ENCODE results near the gene CDH4. TPM values are rescaled to one million over a fixed set of nuclear protein-coding genes. Genes with fewer than 3 reads are reported as not detected.

CDH4 gene
- polyA plus RNA-seq, 5 donors: 3.6 to 8.1 (median 4.7) TPM

DNA sequence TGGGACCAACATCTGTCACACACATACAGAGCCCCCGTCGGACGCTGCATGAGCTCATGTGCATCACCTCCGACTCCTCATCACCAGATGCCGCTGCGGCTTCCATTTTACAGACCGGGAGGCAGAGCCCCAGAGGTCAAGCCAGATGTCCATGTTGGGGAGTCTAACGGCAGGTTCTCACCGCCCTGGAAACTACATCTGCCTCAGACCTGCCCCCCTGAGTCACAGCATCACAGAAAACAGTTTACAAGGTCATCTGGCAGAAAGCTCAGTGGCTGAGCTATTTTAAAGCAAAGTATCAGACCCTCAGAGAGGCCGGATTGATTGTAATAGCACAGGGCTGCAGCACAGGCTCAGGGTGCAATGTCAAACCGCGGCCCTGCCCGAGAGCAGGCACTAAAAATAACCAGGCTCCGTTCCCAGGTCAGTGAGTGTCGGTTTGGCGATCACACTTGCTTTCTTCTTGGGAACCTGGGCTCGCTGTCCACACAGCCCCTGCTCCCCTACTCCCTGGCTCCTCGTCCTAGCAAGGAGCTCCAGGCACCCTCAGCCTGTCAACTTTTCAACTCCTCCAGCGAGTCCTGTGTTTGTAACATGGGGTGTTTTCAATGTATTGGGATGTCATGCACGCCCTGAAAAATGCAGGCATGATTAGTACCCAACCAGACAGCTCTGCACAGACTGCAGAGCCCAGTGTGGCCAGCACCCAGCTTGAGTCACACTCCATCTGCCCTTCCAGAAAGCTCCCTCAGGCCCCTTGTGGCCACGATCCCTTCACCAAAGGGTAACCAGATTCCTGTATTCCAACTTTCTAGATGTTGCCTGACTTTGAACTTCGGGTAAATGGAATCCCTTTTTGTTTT is 264.5 kb downstream of the CDH4 start:
- no peak for DNase-seq

DNA sequence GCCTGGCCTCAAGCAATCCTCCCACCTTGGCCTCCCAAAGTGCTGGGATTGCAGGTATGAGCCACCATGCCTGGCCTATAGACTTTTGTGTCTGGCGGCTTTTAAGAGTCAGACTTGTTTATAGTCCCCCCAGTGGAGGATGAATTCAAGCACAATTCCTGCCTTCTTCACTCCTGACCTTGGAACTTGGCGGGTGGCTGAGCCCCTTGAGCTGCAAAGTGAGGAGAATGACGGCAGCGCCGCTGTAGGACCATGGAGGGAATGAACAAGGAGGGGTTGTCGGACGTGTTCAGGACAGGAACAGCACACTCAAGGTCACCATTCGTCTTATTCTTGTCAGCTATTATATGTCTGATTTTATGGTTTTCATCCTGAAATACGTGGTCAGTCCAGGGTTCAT is 265.4 kb downstream of the CDH4 start:
- DNase-seq: no peak

- DNase-seq: no peak
Measured at GRCh38 chr20:61518424-61518951, 266.4 kb downstream of the CDH4 start.

- no peak for DNase-seq
Measured at GRCh38 chr20:61519488-61519887, 267.4 kb downstream of the CDH4 start.

- no peak for DNase-seq
Measured at GRCh38 chr20:61520076-61520892, 268.2 kb downstream of the CDH4 start.

DNA sequence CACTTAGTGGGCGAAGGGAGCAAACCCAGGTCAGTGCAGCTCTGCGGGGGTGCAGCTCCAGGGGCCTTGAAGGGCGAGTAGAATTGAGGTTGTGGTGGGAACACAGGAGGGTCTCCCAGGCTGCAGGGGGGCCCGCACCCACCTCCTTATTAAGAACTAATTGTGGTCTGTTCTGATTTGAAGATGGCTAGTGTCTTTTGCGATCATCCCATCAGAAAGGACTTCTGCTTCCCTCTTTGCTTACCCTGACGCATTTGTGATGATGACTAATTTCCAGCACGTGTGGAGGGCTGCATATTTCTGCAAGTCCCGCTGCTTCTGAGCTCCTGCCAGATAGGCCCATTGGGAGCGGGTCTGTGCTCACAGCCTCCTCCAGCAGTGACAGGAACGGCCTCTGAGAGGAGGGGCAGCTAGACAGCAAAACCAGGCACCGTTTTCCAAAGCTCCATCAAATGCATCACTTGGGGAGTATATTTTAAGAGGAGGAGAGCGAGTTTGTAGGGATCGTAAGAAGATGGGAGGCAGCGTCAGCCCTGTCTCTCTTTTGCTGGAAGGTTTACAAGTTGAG is 268.9 kb downstream of the CDH4 start:
- DNase-seq: no peak

DNA sequence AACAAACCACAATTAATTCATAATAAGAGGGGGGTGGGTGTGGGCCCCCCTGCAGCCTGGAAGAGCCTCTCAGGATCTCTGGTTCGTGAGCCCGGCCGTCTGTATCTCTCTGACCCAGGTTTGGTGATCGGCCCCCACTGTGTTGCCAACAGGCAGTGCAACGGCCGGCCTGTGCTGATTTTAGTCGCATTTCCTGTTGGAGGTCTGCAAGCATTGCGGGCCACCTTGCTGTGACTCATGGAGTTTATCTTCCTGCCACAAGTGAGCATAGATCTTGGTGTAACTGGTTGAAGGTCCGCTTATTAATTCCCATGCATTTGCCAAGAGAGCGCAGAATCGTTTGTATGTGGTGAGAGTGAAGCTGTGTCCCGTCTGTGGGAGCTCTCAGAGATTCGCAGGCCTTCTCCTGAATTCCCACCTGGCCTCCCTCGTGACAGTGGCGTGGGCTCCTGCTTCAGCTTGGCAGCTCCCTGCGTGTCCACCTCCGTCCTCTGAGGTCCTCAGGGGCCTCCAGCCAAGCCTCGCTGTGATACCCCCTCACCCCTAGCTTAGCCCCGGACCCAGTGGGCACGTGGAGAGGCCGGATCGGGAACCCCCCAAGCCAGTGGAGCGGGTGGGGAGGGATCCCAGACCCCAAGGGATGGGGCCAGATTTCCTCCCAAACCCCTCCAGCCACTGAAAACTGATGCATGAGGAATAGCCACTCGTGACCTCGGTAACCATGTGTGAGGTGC is 269.8 kb downstream of the CDH4 start:
- no peak for DNase-seq

GRCh38 chr20:61522498-61523090 is 270.5 kb downstream of the CDH4 start:
- DNase-seq: no peak

GRCh38 chr20:61523145-61523544 is 271.1 kb downstream of the CDH4 start:
- no peak for DNase-seq

DNA sequence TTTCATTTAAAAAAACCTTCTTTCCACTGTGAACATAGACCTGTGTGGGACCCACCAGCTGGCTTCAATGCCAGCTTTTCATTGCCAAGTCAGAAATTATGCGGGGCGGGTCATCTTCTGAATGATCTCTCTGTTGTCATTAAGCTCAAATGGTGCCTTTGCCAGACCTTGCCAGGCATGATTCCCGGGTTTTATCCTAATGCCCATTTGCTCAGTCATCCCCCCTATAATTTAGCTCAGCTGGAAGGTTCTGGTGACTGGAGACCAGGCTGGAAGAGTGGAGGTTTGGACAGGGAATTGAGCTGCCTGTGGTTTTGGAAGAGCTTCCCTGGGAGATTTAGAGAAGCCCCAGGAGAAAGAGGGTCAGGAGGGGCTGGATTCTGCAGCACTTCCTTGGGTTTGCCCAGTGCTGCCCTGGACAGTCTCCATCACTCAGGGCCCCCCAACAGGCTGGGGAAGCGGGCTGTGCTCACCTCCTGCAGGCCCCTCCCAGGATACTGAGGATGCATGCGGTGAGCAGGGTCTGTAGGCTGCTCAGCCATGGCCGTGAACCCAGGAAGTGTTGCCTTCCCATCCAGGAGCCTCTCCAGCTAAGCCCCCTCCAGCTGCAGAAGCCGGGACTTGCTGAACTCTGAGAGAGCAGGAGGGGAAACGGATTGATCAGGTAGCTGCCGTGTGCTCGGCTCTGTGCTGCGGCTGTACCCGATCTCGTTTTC is 273.0 kb downstream of the CDH4 start:
- no peak for DNase-seq

DNA sequence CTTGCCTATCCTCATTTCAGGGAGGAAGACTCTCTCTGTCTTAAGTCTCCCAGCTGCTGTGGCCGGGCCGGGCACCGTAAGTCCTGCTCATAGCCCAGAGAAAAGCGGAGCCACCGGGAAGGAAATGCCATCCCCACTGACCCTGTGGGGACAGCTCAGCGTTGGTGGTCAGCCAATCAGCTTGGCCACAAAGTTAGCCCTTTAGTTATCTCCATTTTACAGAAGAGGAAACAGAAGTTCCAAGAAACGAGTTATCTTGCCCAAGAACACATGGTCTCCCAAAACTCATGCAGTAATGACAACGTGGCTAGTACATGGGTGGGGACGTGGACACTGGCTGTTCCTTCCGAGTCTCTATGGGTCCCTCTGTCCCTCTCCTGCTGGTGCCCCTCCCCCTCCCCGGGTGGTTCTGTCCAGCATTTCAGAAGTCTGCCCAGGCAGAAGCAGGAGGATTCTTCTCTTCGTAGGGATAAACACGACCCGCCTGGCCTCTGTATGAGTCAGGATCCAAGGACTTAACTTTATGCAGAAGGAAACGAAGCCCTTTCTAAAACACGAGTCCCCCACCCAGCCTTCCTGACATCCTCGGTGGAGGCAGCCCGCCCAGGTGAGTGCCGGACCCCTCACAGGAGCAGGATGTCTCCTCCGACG is 273.8 kb downstream of the CDH4 start:
- no peak for DNase-seq

- DNase-seq: no peak
Measured at GRCh38 chr20:61526907-61527306, 274.8 kb downstream of the CDH4 start.

- no peak for DNase-seq
Measured at GRCh38 chr20:61527626-61528025, 275.6 kb downstream of the CDH4 start.

- no peak for DNase-seq
Measured at GRCh38 chr20:61528591-61528990, 276.5 kb downstream of the CDH4 start.

GRCh38 chr20:61529354-61529753 is 277.3 kb downstream of the CDH4 start:
- no peak for DNase-seq

DNA sequence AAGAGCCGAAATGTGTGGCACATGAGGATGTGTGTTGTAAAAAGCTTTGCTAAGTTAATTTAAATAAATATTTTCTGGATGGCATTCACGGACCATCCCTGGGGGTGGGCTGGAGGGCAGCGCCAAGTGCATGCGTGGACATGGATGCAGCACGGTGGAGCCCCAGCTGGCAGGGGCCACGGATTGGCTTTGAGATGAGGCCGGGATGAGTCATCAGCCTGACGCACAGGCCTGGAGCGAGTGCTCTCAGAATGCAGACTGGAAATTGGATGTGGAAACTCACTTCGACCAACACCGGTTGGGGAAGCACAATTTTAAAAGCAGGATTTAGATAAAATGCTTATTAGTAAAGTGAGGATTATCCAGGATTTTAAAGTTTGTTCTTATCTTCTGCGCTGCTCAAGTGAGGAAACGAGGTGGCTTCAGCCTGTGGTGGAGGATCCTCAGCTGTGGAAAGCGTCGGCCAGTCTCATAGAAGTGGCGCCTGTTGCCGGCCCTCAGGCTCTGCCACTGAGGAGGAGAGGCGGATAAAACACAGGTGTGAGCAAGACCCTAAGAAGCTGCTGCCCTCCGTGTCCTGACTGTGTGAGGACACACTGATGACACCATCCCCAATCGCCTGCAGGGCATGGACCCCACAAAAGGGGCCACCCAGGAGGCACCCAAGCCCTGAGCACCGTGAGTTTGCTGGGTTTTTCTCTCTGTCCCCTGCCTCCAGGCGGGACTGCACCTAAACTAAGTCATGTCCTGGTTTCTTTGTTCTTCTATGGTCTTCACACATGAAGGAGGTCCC is 279.7 kb downstream of the CDH4 start:
- DNase-seq: no peak

DNA sequence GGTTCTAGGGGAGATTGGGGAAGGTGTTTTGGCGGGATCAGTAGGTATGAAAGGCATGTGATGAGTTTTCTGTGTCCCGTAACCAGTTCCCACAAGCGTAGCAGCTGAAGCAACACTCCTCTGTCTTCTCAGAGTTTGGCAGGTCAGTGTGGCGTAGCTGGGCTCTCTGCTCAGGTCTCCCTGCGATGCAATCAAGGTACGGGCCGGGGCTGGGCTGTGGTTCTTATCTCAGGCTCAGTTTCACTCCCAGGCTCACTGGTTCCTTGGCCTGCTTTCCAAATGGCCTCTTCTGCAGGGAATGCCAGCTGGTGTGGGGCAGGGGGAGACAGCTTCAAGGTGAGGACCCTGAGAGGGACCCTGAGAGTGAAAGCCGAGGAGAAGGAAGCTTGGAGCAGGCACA is 280.7 kb downstream of the CDH4 start:
- DNase-seq: no peak

DNA sequence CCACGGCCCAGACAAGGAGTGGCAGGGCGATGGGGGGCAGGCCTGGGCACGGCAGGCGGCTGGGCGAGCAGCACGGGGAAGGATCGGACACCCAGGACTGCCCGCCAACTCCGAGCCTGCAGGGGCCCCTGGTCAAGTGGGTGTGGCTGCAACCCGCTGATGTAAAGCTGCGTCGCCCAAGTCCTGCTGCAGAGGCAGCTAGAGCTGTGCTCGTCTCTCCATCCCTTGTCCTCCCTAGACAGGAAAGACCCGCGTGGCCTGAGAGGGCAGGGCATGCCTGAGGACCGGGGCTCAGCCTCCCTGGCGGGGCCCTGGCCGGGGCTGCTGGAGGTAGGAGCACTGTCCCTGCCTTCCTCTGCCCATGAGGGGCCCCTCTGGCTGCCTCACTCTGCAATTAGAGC is 281.2 kb downstream of the CDH4 start:
- no peak for DNase-seq

DNA sequence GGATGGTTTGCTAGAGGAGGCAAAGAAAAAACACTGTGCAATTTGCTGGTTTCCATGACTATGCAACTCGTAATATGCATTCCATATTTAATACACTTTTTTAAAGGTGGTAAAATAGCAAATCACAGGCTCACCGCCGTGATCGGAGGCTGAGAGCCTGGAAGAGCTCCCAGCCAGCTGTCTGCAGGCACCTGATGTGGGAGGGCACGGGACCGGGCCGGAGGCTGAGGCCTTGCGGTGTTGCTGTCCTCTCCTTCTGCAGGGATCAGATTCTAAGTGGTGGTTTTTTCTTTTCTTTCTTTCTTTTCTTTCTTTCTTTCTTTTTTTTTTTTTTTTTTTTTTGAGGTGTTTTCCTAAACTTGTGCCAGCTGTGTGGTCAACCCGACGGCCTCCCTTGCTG is 282.3 kb downstream of the CDH4 start:
- DNase-seq: no peak
